Measurements from ENCODE around the gene ATP2A2.
"Not testable (repeated sequence)": the region's sequence is repeated elsewhere in the genome, so short reads cannot be mapped to it uniquely, and the experiment has no call there.

The ATP2A2 gene

DNA sequence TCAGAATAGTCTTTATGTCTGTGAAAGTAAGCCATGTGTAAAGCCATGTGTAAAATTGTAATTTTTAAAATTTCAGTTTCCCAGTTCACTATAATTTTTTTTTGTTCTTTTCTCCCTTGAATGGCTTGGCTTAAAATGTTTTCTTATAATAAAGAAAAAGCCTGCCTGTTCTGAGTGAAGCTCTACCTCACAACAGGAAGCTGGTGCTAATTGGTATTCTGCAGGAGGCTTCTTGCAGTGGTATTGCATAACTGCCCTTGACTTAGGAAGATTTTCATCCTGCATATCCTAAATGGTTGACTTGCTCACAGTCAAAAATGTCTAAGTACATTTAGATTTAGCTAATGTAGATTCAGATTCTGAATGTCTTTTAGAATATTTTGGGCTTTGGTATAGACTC lies 49.5 kb downstream of the ATP2A2 start:
- ATAC-seq (ENCODE audit: low read depth) (no peak), DNase-seq (ENCODE audit: low spot score in 2 of 2) (no peak)
- Mint-ChIP-seq H3K27ac (no peak overlapping the region), H3K27me3 (no peaks in the 10 kb centered on the region), H3K4me1 (peaks cover 2% of the 10 kb centered on the region), H3K4me3 (no peak overlapping the region), H3K9me3 (no peaks in the 10 kb centered on the region), H3K36me3 (peaks cover 37% of the 10 kb centered on the region)

GRCh38 chr12:110333201-110333600 lies 52.2 kb downstream of the ATP2A2 start:
- Mint-ChIP-seq H3K4me3 (no peak overlapping the region), H3K27ac (no peak overlapping the region), H3K4me1 (peaks cover 7% of the 10 kb centered on the region), H3K9me3 (no peaks in the 10 kb centered on the region), H3K27me3 (no peaks in the 10 kb centered on the region), H3K36me3 (peaks cover 38% of the 10 kb centered on the region)
- DNase-seq (ENCODE audit: low spot score in 2 of 2) (no peak), ATAC-seq (ENCODE audit: low read depth) (no peak)

GRCh38 chr12:110335481-110336045 lies 54.5 kb downstream of the ATP2A2 start:
- Mint-ChIP-seq H3K4me3 (no peak overlapping the region), H3K36me3 (peaks cover 48% of the 10 kb centered on the region), H3K4me1 (peaks cover 11% of the 10 kb centered on the region), H3K9me3 (no peaks in the 10 kb centered on the region), H3K27me3 (no peaks in the 10 kb centered on the region), H3K27ac (no peak overlapping the region)
- ATAC-seq (ENCODE audit: low read depth) = no peak
- no peak for DNase-seq (ENCODE audit: low spot score in 2 of 2)

- Mint-ChIP-seq H3K4me3 (no peak overlapping the region), H3K27ac (peak overlapping the region; percentile 4), H3K4me1 (peaks cover 11% of the 10 kb centered on the region), H3K36me3 (peaks cover 52% of the 10 kb centered on the region), H3K9me3 (no peaks in the 10 kb centered on the region), H3K27me3 (no peaks in the 10 kb centered on the region)
- no peak for ATAC-seq (ENCODE audit: low read depth)
- DNase-seq (ENCODE audit: low spot score in 2 of 2) = no peak
Measured at GRCh38 chr12:110337912-110338710, 57.1 kb downstream of the ATP2A2 start.

GRCh38 chr12:110338754-110339153 lies 57.7 kb downstream of the ATP2A2 start:
- Mint-ChIP-seq H3K4me1 (peaks cover 11% of the 10 kb centered on the region), H3K9me3 (no peaks in the 10 kb centered on the region), H3K4me3 (no peak overlapping the region), H3K36me3 (peaks cover 53% of the 10 kb centered on the region), H3K27me3 (no peaks in the 10 kb centered on the region), H3K27ac (peak overlapping the region; percentile 1)
- DNase-seq (ENCODE audit: low spot score in 2 of 2) (peak in 1 of 2 donors; percentile 13), ATAC-seq (ENCODE audit: low read depth) (peak; percentile 74)

- H3K27me3 Mint-ChIP-seq = no peaks in the 10 kb centered on the region
- peaks cover 11% of the 10 kb centered on the region for H3K4me1 Mint-ChIP-seq
- DNase-seq (ENCODE audit: low spot score in 2 of 2) (no peak), ATAC-seq (ENCODE audit: low read depth) (no peak)
- peaks cover 54% of the 10 kb centered on the region for H3K36me3 Mint-ChIP-seq
- H3K4me3 Mint-ChIP-seq = no peak overlapping the region
- H3K9me3 Mint-ChIP-seq = no peaks in the 10 kb centered on the region
- no peak overlapping the region for H3K27ac Mint-ChIP-seq
Measured at GRCh38 chr12:110339184-110339952, 58.3 kb downstream of the ATP2A2 start.

GRCh38 chr12:110340261-110340660 lies 59.2 kb downstream of the ATP2A2 start:
- H3K4me1 Mint-ChIP-seq = peaks cover 11% of the 10 kb centered on the region
- H3K9me3 Mint-ChIP-seq; H3K4me3 Mint-ChIP-seq; H3K27me3 Mint-ChIP-seq; ATAC-seq (ENCODE audit: low read depth); H3K27ac Mint-ChIP-seq; DNase-seq (ENCODE audit: low spot score in 2 of 2): not testable (repeated sequence)
- peaks cover 58% of the 10 kb centered on the region for H3K36me3 Mint-ChIP-seq

- Mint-ChIP-seq H3K36me3 (peaks cover 55% of the 10 kb centered on the region), H3K4me1 (peaks cover 11% of the 10 kb centered on the region), H3K27ac (no peak overlapping the region), H3K9me3 (no peaks in the 10 kb centered on the region), H3K27me3 (no peaks in the 10 kb centered on the region), H3K4me3 (no peak overlapping the region)
- DNase-seq (ENCODE audit: low spot score in 2 of 2) = no peak
- no peak for ATAC-seq (ENCODE audit: low read depth)
Measured at GRCh38 chr12:110340706-110341105, 59.7 kb downstream of the ATP2A2 start.

GRCh38 chr12:110342157-110342556 lies 61.1 kb downstream of the ATP2A2 start:
- Mint-ChIP-seq H3K27ac (no peak overlapping the region), H3K36me3 (peaks cover 52% of the 10 kb centered on the region), H3K4me3 (no peak overlapping the region), H3K27me3 (no peaks in the 10 kb centered on the region), H3K4me1 (peaks cover 11% of the 10 kb centered on the region), H3K9me3 (no peaks in the 10 kb centered on the region)
- ATAC-seq (ENCODE audit: low read depth) (no peak), DNase-seq (ENCODE audit: low spot score in 2 of 2) (no peak)

DNA sequence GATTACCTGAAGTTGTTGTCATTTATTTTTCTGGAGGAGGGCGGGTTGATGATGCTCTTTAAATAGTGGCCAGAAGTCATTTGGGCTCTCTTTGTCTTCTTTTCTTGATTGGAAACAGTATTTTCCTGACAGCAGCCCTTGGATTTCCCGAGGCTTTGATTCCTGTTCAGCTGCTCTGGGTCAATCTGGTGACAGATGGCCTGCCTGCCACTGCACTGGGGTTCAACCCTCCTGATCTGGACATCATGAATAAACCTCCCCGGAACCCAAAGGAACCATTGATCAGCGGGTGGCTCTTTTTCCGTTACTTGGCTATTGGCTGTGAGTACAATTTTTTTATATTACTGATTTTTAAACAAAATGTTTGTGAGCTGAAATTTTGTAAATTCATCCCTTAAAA lies 62.1 kb downstream of the ATP2A2 start:
- Mint-ChIP-seq H3K27ac (no peak overlapping the region), H3K36me3 (peaks cover 54% of the 10 kb centered on the region), H3K4me1 (peaks cover 8% of the 10 kb centered on the region)

DNA sequence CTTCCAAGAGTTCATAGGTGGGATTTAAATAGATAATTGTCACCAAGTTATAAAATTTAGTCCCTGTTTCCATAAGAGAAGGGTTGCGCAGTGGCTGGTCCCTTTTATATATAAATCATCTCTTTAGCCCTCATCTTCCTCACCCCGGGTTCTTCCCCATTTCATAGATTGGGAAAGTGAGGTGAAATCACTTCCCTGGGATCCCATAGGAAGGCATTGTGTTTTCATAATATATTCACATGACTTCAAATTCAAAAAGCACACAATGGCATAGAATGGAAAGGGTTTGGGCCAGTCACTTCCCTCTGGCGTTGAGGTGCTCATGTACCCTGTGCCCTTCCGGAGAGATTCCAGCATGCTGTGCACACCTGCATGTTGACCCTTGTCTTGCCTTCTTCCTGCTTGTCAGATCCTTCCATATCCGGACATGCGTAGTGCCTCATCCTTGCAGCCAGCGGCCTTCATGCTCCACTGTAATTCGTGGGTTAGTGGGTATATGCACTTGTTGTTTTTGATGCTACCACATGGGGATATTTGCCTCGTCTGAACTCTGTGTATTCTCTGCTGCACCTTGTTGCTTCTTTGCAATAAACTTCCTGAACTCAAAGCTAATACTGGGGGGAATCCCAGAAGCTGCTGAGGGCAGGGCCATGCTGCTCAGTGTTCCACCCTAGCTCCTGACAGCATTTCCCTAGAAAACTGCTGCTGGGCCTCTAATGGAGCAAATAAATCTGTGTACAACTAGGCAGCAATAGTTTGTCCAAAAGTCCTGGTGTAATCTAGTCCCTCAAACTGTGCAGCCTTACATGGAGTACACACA lies 62.9 kb downstream of the ATP2A2 start:
- Mint-ChIP-seq H3K4me1 (peaks cover 1% of the 10 kb centered on the region), H3K36me3 (peaks cover 48% of the 10 kb centered on the region), H3K4me3 (no peak overlapping the region), H3K27ac (peak overlapping the region; percentile 24), H3K9me3 (no peaks in the 10 kb centered on the region), H3K27me3 (no peaks in the 10 kb centered on the region)
- DNase-seq (ENCODE audit: low spot score in 2 of 2) (no peak), ATAC-seq (ENCODE audit: low read depth) (no peak)

More for the DNA sequence above, 62.1 kb downstream of the ATP2A2 start:
- no peak for DNase-seq (ENCODE audit: low spot score in 2 of 2)
- H3K27me3 Mint-ChIP-seq = no peaks in the 10 kb centered on the region
- no peak overlapping the region for H3K4me3 Mint-ChIP-seq
- no peak for ATAC-seq (ENCODE audit: low read depth)
- no peaks in the 10 kb centered on the region for H3K9me3 Mint-ChIP-seq

DNA sequence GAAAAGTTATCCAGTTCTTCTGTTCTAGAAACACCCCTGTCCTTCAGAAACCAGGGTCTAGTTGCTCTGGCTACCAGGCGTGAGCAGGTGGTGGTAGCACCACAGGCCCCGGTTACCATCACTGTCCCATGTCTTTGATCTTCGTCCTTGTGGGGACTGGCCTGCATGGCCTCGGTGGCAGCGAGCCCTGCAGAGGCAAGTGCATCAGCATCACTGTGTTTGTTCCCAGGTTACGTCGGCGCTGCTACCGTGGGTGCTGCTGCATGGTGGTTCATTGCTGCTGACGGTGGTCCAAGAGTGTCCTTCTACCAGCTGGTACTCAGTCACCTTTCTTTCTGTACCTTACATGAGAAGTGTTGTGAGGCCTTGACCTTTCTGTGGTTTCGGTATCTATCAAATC lies 63.6 kb downstream of the ATP2A2 start:
- Mint-ChIP-seq H3K9me3 (no peaks in the 10 kb centered on the region), H3K27me3 (no peaks in the 10 kb centered on the region), H3K4me3 (no peak overlapping the region), H3K4me1 (no peaks in the 10 kb centered on the region), H3K27ac (no peak overlapping the region), H3K36me3 (peaks cover 46% of the 10 kb centered on the region)
- DNase-seq (ENCODE audit: low spot score in 2 of 2) (no peak), ATAC-seq (ENCODE audit: low read depth) (no peak)

DNA sequence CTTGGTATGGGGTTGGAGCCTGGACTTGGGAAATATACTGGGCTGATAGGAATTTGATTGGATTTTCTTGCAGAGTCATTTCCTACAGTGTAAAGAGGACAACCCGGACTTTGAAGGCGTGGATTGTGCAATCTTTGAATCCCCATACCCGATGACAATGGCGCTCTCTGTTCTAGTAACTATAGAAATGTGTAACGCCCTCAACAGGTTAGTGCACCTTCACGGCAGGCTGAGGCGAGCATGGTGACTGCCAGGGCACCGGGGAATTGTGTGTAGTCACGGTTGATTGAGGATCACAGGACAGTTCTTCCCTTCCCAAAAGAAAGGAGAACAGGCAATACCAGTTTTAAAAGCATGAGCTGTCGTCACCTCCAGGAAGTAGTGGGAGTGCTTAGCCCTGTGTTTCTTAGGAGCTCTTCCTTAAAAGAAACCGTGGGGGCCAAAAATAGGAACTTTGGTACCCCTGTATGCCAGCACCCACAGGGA lies 64.2 kb downstream of the ATP2A2 start:
- Mint-ChIP-seq H3K27ac (no peak overlapping the region), H3K36me3 (peaks cover 46% of the 10 kb centered on the region)

More for the DNA sequence above, 64.2 kb downstream of the ATP2A2 start:
- Mint-ChIP-seq H3K4me1 (no peaks in the 10 kb centered on the region), H3K27me3 (no peaks in the 10 kb centered on the region), H3K4me3 (no peak overlapping the region), H3K9me3 (no peaks in the 10 kb centered on the region)
- DNase-seq (ENCODE audit: low spot score in 2 of 2) = no peak
- ATAC-seq (ENCODE audit: low read depth) = no peak
